ENCODE data around the gene MRGPRF. TPM values are rescaled to one million over a fixed set of nuclear protein-coding genes. Genes with fewer than 3 reads are reported as not detected.

MRGPRF gene
- total and polyA plus RNA-seq, 7 donors: 1.7 to 3.8 (median 2.7) TPM

- Histone ChIP-seq H3K9me3 (no peaks in the 10 kb centered on the region), H3K27me3 (ENCODE audit: insufficient read depth in 3 of 3, low read length in 2 of 3) (peaks cover 0 to 5% (median 0%) of the 10 kb centered on the region in 3 donors), H3K36me3 (ENCODE audit: insufficient read depth in 1 of 2, low read depth in 1 of 2) (no peaks in the 10 kb centered on the region), H3K27ac (no peak overlapping the region), H3K4me1 (no peaks in the 10 kb centered on the region), H3K4me3 (no peak overlapping the region)
- DNase-seq: no peak
- no peak for ATAC-seq
- intact Hi-C loops (cut with DNase I): no loop called here
- TF ChIP-seq CTCF (IDR thresholded peaks at IDR 0.05): no peak
- 73 to 78% (median 73%) methylated on average over 9 of the region's 9 CpGs for WGBS, 3 donors
Measured at GRCh38 chr11:69027704-69028372, 14.8 kb upstream of the MRGPRF start.

GRCh38 chr11:69024509-69024908, 11.5 kb upstream of the MRGPRF start:
- no peak overlapping the region for H3K4me3 ChIP-seq
- ATAC-seq (no peak), DNase-seq (no peak)
- no peaks in the 10 kb centered on the region for H3K4me1 ChIP-seq
- H3K9me3 ChIP-seq: no peaks in the 10 kb centered on the region
- no peak for TF ChIP-seq CTCF (IDR thresholded peaks at IDR 0.05)
- H3K36me3 ChIP-seq (ENCODE audit: insufficient read depth in 1 of 2, low read depth in 1 of 2): no peaks in the 10 kb centered on the region
- 91 to 93% (median 92%) methylated on average over 6 of the region's 6 CpGs for WGBS, 3 donors
- no peak overlapping the region for H3K27ac ChIP-seq
- H3K27me3 ChIP-seq (ENCODE audit: insufficient read depth in 3 of 3, low read length in 2 of 3): no peaks in the 10 kb centered on the region
- intact Hi-C loops (cut with DNase I): no loop called here

GRCh38 chr11:69022260-69022659, 9.2 kb upstream of the MRGPRF start:
- intact Hi-C loops (cut with DNase I): no loop called here
- peaks cover 0 to 2% (median 0%) of the 10 kb centered on the region in 3 donors for H3K27me3 ChIP-seq (ENCODE audit: insufficient read depth in 3 of 3, low read length in 2 of 3)
- ATAC-seq (no peak), DNase-seq (no peak)
- H3K4me3 ChIP-seq: no peak overlapping the region
- no peak for TF ChIP-seq CTCF (IDR thresholded peaks at IDR 0.05)
- H3K4me1 ChIP-seq: no peaks in the 10 kb centered on the region
- no peaks in the 10 kb centered on the region for H3K36me3 ChIP-seq (ENCODE audit: insufficient read depth in 1 of 2, low read depth in 1 of 2)
- H3K9me3 ChIP-seq: no peaks in the 10 kb centered on the region
- 43 to 52% (median 45%) methylated on average over 10 of the region's 10 CpGs for WGBS, 3 donors
- no peak overlapping the region for H3K27ac ChIP-seq

- intact Hi-C loops (cut with DNase I): no loop called here
- DNase-seq (no peak), ATAC-seq (no peak)
- H3K27ac ChIP-seq: no peak overlapping the region
- peaks cover 0 to 17% (median 7%) of the 10 kb centered on the region in 3 donors for H3K27me3 ChIP-seq (ENCODE audit: insufficient read depth in 3 of 3, low read length in 2 of 3)
- TF ChIP-seq CTCF (IDR thresholded peaks at IDR 0.05): no peak
- H3K4me1 ChIP-seq: no peaks in the 10 kb centered on the region
- H3K9me3 ChIP-seq: no peaks in the 10 kb centered on the region
- no peaks in the 10 kb centered on the region for H3K36me3 ChIP-seq (ENCODE audit: insufficient read depth in 1 of 2, low read depth in 1 of 2)
- no peak overlapping the region for H3K4me3 ChIP-seq
- 41 to 53% (median 44%) methylated on average over 13 of the region's 13 CpGs for WGBS, 3 donors
Measured at GRCh38 chr11:69018924-69019323, 5.9 kb upstream of the MRGPRF start.

GRCh38 chr11:69017951-69018350, 4.9 kb upstream of the MRGPRF start:
- no peaks in the 10 kb centered on the region for H3K36me3 ChIP-seq (ENCODE audit: insufficient read depth in 1 of 2, low read depth in 1 of 2)
- H3K9me3 ChIP-seq: no peaks in the 10 kb centered on the region
- peaks cover 0 to 26% (median 9%) of the 10 kb centered on the region in 3 donors for H3K27me3 ChIP-seq (ENCODE audit: insufficient read depth in 3 of 3, low read length in 2 of 3)
- no peak overlapping the region for H3K4me3 ChIP-seq
- no peak for ATAC-seq
- 84 to 90% (median 90%) methylated on average over 10 of the region's 10 CpGs for WGBS, 3 donors
- no peak overlapping the region for H3K27ac ChIP-seq
- no peak for TF ChIP-seq CTCF (IDR thresholded peaks at IDR 0.05)
- DNase-seq: no peak
- intact Hi-C loops (cut with DNase I): no loop called here
- H3K4me1 ChIP-seq: peaks cover 6% of the 10 kb centered on the region

All from psoas muscle (tissue), 8 donors.